ENCODE data around the gene PRSS53. TPM values are rescaled to one million over a fixed set of nuclear protein-coding genes. Genes with fewer than 3 reads are reported as not detected.

The PRSS53 gene
- total and polyA plus RNA-seq, 2 donors from 2014 or later: 0.99 to 2.6 TPM

DNA sequence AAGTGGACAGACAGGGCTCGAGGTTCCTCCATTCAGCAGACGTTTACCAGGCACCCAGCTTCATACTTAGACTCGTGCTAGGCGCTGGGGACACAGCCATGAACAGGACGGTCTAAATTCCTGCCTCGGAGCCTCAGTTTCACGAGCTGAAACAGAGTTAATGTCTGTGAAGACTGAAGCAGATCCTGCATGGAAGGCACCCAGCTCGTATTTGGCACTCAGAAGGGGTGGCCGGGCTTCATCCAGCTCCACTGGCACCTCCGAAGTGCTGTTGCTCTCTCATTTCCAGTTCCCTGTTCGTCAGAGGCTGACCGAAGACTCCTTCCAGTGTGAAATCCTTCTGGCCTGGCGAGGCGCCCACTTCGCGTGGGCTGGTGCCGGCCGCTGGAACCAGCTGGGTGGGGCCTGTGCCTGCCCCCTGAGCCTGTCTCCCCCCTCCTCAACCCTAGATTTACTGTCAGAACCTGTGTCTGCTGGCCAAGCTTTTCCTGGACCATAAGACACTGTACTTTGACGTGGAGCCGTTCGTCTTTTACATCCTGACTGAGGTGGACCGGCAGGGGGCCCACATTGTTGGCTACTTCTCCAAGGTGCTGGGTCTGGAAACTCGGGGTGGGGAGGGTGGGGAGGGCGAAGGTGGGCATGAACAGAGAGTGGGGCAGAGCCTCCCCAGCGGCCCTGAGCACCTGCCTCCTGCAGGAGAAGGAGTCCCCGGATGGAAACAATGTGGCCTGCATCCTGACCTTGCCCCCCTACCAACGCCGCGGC lies 41.0 kb upstream of the PRSS53 start:
- intact Hi-C loops (cut with DNase I): no loop called here
- peaks cover 3 to 35% (median 8%) of the 10 kb centered on the region in 3 donors for H3K36me3 ChIP-seq (ENCODE audit: control insufficient read depth in 2 of 3, insufficient read depth in 3 of 3, low read length in 3 of 3)
- H3K4me3 ChIP-seq (ENCODE audit: low read length in 3 of 3): no peak overlapping the region
- peaks cover 0 to 42% (median 13%) of the 10 kb centered on the region in 3 donors for H3K4me1 ChIP-seq (ENCODE audit: control insufficient read depth in 2 of 3, insufficient read depth in 2 of 3, low read depth in 1 of 3, low read length in 3 of 3)
- H3K27me3 ChIP-seq (ENCODE audit: control insufficient read depth, insufficient read depth, low read length): no peaks in the 10 kb centered on the region
- peak overlapping the region; percentile 85 to 90 for H3K27ac ChIP-seq (ENCODE audit: low read depth in 2 of 2, low read length in 2 of 2)
- DNase-seq: peak in 2 of 5 donors; percentile 34 to 89
- peak overlapping the region in 2 of 3 donors; percentile 27 to 55 for H3K9ac ChIP-seq (ENCODE audit: low read length in 3 of 3)
- no peak for FAIRE-seq
- no peaks in the 10 kb centered on the region for H3K9me3 ChIP-seq (ENCODE audit: control insufficient read depth in 2 of 3, insufficient read depth in 1 of 3, low read length in 3 of 3)
- no peak for TF ChIP-seq CTCF (IDR thresholded peaks at IDR 0.05; ENCODE audit: borderline replicate concordance, extremely low read depth, insufficient read depth)

DNA sequence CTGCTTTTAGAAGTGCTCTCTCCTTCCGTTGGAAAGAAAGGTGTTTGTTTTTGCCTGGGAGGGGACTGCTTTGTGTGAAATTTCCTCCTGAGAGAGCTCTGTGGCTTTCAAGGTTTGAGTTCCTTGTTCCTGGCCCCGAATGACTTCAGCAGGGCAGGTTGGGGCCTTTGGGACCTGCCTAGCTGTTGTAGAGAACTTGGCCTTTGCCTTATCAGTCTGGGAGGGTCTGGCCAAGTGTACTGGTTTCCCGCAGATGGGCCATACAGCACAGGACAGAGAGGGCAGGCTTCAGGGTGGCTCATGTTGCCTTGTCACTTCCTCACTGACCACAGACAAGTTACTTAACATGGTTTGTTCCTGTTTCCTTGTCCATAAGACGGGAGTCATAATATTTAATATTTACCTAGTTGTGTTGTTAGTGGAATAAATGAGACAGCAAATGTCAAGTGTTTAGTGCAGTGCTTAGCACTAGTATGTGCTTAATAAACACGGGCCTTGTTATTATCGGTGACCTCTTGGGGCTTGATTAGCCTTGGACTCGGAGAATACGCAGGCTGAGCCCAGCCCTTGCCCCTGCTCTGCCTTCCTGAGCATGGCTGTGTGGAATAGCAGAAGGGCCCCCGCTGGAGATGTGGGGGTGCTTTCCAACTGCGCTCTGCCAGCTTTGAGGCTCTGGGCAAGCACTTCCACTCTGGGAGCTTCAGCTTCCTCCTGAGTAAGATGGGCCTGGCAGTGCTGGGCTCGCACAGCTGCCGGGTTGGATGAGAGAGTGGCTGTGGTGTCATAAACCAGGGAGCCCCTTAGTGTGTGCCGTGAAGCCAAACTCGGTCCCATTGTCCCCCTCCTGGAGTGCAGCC lies 40.2 kb upstream of the PRSS53 start:
- FAIRE-seq (no peak), DNase-seq (peak in 1 of 5 donors; percentile 73)
- H3K27me3 ChIP-seq (ENCODE audit: control insufficient read depth, insufficient read depth, low read length): no peaks in the 10 kb centered on the region
- H3K36me3 ChIP-seq (ENCODE audit: control insufficient read depth in 2 of 3, insufficient read depth in 3 of 3, low read length in 3 of 3): peaks cover 3 to 35% (median 8%) of the 10 kb centered on the region in 3 donors
- no peak overlapping the region for H3K4me3 ChIP-seq (ENCODE audit: low read length in 3 of 3)
- H3K9ac ChIP-seq (ENCODE audit: low read length in 3 of 3): peak overlapping the region in 1 of 3 donors; percentile 35
- H3K27ac ChIP-seq (ENCODE audit: low read depth in 2 of 2, low read length in 2 of 2): peak overlapping the region; percentile 85 to 90
- no peak for TF ChIP-seq CTCF (IDR thresholded peaks at IDR 0.05; ENCODE audit: borderline replicate concordance, extremely low read depth, insufficient read depth)
- peaks cover 0 to 41% (median 10%) of the 10 kb centered on the region in 3 donors for H3K4me1 ChIP-seq (ENCODE audit: control insufficient read depth in 2 of 3, insufficient read depth in 2 of 3, low read depth in 1 of 3, low read length in 3 of 3)
- no peaks in the 10 kb centered on the region for H3K9me3 ChIP-seq (ENCODE audit: control insufficient read depth in 2 of 3, insufficient read depth in 1 of 3, low read length in 3 of 3)
- intact Hi-C loops (cut with DNase I): no loop called here

- no peak for TF ChIP-seq CTCF (IDR thresholded peaks at IDR 0.05; ENCODE audit: borderline replicate concordance, extremely low read depth, insufficient read depth)
- Histone ChIP-seq H3K36me3 (ENCODE audit: control insufficient read depth in 2 of 3, insufficient read depth in 3 of 3, low read length in 3 of 3) (peaks cover 6 to 27% (median 10%) of the 10 kb centered on the region in 3 donors), H3K9me3 (ENCODE audit: control insufficient read depth in 2 of 3, insufficient read depth in 1 of 3, low read length in 3 of 3) (no peaks in the 10 kb centered on the region), H3K9ac (ENCODE audit: low read length in 3 of 3) (no peak overlapping the region), H3K4me1 (ENCODE audit: control insufficient read depth in 2 of 3, insufficient read depth in 2 of 3, low read depth in 1 of 3, low read length in 3 of 3) (peaks cover 0 to 34% (median 10%) of the 10 kb centered on the region in 3 donors), H3K4me3 (ENCODE audit: low read length in 3 of 3) (no peak overlapping the region), H3K27me3 (ENCODE audit: control insufficient read depth, insufficient read depth, low read length) (no peaks in the 10 kb centered on the region), H3K27ac (ENCODE audit: low read depth in 2 of 2, low read length in 2 of 2) (no peak overlapping the region)
- DNase-seq (no peak), FAIRE-seq (no peak)
- intact Hi-C loops (cut with DNase I): no loop called here
Measured at GRCh38 chr16:31127182-31127581, 38.4 kb upstream of the PRSS53 start.

All from kidney (tissue), 14 donors.